Cortex of kidney (tissue), 1 donor: ENCODE data around the gene ATG7.
"Not testable (repeated sequence)": the region's sequence is repeated elsewhere in the genome, so short reads cannot be mapped to it uniquely, and the experiment has no call there.

Experiments used
- DNase-seq: peaks from one replicate; lab custom pipeline; 2025; lab: John Stamatoyannopoulos, UW

Gene ATG7

DNA sequence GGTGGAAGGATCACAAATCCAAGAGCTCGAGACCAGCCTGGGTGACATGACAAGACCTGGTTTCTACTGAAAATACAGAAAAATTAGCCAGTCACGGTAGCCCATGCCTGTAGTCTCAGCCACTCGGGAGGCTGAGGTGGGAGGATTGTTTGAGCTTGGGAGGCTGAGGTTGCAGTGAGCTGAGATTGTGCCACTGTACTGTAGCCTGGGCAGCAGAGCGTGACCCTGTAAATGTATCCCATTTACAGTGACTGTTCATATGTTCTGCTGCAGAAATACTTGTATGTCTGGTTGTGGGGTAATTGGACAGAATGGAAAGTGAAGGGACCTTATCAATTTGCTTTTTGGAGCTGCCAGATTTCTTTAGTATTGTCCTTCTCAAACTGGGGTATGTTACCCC, 24.9 kb downstream of the ATG7 start:
- no peak for DNase-seq

DNA sequence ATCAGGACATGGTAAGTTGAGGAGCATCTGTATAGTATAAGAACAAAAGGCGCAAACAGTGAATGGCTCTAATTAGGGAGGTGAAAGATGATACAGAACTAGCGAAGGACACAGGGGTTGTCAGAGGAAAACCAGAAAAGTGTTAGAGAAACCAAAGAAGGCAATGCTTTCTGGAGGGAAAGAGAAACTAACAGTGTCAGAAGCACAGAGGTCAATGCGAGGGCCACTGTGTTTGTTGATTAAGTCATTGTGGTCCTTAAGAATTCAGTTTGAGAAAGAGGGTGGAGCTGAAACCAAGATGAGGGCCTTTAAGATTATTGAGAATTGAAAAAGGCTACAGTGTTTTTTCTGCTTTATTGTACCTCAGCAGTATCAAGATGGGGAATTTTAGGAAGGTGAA, 28.8 kb downstream of the ATG7 start:
- no peak for DNase-seq

DNA sequence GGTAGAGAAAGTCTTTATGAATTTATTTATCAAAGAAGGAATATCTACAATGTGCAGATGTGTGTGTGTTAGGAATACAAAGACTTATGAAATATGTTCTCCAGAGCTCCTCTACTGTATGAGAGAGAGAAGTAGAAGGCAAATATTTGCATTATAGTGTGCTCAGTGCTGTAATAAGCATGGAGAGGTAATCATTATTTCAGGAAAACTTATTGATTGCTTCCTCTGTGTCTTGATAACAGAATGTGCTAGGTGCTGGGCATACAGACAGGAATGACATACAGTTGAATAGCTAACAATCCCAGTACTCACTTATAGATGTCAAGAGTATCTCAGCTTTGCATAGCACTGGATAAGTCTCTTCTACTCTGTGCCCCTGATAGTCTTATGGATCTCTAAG, 30.2 kb downstream of the ATG7 start:
- no peak for DNase-seq

DNA sequence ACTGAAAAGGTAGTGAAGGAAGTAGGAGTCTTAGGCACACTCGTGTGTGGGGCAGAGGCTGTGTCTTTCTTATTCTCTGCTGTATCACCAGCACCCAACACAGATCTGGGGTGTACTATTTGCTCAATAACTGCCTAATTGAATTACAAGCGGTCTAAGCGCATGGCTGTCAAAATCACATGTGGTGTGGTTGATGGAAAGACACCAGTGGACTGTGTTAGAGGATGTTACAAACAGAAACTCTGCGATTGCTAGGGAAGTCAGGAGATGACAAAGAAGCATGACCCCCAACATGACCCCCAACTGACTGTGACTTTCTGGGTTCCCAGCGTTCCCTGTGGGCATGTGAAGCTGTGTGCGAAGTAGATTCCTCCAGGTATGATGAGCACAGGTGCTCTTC, 32.0 kb downstream of the ATG7 start:
- no peak for DNase-seq

DNA sequence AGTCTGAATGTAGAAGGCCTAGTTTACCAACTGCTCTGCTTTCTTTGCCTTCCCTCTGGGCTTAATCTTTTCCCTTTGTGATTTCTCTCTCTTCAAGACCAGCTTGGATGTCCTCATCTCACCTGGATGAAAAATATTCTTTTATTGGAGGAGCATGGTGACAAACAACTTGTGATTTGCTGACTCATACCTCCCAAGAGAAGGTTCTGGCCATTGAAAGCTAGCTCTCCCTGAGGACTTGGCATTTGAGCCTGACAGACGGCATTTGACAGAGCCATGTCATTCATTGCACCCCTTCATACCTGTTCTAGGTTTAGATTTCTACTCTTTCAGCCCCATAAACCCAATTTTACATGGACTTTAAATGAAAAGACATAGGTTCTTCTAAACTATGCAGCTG, 33.3 kb downstream of the ATG7 start:
- DNase-seq, result no peak

DNA sequence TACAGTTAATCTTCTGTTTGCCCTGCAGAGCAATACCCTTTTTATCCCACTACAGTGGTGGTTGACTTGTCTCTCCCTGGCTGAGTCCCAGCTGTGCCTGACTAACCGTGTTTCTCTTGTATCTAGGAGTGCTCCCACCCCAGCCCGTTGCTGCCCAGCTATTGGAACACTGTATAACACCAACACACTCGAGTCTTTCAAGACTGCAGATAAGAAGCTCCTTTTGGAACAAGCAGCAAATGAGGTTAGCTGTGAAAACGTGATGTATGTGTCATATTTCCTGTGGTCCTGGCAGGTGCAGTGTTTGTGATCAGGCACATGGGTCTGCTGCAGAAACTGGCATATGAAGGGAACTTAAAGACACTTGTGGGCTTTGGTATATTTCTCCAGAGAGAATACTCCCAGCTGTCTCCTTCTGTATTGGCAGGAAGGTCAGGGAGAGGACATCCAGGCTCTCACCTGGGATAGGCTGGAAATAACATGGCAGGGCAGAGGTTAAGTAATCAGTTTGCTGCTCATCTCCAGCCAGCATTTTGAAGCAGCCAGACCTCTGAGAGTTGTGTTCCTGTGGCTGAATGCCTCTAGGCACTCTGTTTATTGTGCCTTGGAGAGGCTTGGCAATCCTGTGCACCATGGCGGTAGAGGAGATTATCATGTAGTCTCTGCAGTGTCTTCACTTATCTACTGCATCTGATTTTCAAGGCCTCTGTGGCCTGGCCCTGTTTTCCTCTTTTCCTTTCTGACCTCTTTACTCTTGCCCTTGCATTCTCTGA, 34.8 kb downstream of the ATG7 start:
- DNase-seq, result no peak

DNA sequence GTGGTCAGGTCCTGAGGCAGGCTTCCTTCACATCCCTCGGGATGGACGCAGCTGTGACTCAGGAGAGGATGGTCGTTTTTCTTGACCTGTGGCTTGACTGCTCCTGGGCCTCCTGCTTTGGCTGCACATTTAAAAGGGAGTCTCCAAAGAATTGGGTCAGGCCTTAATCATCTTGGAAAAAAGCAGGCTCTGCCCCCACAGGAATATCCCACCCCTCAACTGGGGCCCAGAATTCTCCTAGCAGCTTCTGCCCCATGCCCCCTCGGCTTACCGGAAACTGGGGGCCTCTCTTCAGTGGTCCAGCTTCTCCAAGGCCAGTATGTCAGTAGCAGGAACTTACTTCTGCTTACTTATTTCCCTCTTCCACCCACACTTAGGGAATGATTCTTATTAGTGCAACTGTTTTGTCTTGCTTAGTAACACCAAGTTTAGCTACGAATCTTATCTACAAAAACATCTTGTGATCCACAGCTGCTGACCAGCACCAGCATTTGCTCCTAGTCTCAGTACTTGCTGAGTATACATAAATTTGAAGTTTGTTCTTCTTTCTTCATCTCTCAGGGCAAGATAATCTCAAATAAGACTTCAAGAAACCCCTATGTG, 35.7 kb downstream of the ATG7 start:
- DNase-seq, result no peak

DNA sequence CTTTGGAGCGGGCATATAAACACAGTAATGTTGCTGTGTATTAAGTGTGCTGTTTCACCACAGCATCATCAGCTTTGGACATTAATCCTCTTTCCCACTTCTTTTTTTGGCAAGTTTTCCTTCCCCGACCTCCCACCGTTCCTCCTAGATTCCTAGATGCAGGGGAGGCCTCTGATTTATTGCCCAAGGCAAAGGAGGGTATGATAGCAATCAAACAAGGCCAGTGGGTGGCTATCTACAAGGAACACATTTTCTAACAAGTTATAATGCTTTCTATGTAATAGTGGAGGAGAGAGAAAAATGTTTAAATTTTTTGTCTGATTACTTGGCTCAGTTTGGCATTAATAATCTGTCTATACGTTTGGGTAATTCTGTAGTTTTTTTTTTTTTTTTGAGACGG, 38.1 kb downstream of the ATG7 start:
- no peak for DNase-seq

DNA sequence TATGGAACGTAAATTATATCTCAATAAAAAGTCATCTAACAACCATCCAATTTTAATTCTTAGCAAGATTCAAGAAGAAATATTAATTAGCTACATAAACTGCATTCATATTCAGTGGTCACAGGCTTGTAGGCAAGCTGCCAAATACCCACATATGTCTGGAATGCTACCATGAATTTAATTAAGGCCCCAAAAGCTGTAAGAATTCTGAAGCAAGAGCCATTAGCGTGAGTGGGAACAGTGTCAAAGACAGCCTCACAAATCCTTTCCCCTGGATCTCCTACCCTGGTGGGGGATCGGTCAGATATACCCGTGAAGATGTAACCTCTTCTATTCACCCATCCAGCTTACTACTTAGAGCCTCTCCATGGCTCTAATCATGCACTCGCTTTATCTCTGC, 40.0 kb downstream of the ATG7 start:
- DNase-seq, result no peak

DNA sequence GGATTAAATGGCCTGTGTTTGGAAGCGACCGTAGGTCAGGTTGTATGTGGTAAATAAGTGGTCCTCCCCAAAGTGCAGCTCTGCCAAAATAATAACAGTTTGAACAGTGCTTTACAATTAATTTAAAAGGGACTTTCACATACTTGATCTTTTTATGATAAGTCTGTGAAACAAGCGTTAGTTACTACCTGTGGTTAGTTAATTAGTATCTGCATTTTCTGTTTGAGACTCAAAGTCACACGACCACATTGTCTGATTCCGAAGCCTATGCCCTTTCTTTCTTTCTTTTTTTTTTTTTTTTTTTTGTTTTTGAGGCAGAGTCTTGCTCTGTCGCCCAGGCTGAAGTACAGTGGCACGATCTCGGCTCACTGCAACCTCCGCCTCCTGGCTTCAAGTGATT, 45.1 kb downstream of the ATG7 start:
- DNase-seq, result no peak

DNA sequence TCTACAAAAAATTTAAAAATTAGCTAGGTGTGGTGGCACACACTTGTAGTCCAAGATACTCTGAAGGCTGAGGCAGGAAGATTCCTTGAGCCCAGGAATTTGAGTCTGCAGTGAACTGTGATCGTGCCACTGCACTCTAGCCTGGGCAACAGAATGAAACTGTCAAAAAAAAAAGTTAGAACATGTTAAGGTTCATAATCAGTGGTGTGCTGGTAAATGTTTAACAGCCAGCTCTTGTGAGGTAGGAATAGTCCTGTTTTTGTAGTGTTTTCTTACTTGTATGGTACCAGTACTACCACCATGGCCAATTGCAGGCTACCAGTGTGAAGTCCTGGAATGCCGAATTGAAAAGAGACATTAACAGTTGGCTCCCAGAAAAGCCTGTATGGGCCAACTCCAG, 50.7 kb downstream of the ATG7 start:
- no peak for DNase-seq

DNA sequence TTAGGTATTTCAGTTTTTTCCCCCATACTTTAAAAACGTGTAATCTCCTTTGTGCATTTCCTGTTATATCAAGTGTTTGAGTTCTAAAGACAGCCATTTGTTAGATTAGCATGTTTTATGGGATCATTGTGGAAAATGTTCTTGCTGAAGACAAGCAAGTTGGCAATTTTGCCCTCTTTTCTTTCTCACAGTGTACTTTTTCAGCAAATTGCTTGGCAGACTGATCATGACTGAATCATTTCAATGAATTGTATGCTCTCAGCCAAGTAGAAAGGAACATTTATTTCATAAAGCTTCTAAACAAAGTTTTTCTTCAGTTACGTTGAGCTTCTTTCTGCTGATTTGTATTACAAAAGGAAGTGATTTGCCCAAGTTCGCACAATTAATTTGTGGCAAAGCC, 51.6 kb downstream of the ATG7 start:
- no peak for DNase-seq

DNA sequence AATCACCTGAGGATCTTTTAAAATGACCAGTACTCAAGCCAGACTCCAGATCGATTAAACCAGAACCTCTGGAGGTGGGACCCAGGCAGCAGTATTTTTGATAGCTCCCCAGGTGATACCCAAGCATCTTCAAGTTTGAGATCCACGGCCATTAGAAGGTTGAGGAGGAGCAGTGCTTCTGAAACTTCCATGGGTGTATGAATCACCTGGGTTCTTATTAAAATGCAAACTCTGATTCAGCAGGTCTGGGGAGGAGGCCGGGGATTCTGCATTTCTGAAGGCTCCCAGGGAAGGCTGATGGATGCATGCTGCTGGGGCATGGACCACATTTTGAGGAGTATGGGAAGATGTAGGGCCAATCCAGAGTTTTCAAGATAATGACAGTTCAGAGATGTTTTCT, 55.4 kb downstream of the ATG7 start:
- no peak for DNase-seq

DNA sequence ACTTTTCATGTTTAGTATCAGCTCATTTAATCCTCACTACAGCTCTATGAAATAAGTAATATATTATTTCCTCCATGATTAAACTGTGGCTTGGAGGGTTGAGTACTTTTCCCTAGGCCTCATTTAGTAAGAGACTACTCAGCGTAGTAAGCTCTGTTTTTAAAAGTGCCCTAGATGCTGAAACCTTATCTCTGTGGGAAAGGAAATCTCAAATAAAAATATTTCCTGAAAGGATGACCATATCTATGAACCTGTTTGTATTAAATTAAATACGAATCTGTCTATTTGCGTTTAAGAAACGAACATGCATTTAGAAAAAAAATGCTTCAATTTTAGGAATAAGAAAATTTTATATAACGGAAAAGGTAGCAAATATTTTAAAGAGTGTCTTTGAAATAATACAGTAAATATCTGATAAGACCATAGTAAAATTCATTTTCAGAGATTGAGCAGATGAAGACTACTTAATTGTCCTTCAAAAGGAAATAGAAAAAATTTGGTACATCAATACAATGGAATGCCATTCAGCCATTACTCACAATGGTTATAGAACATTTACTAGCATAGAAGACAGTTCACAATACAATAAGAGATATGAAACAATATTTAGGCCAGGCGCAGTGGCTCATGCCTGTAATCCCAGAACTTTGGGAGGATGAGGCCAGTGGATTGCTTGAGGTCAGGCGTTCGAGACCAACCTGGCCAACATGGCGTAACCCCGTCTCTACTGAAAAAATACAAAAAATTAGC, 56.2 kb downstream of the ATG7 start:
- DNase-seq, result no peak

DNA sequence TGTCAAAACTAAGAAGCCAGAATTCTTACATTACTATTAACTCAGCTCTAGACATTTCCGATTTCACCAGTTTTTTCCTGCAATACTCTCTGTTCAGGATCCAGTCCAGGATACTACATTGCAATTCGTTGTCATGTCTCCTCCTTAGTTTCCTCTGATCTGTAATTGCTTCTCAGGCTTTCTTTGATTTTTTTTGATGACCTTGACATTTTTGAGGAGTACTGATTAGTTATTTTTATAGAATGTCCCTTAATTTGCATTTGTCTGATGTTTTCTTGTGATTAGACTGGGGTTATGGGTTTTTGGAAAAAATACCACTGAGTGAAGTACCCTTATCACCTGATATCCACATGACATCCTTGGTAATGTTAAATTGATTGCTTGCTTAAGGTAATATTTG, 57.6 kb downstream of the ATG7 start:
- DNase-seq, result no peak

DNA sequence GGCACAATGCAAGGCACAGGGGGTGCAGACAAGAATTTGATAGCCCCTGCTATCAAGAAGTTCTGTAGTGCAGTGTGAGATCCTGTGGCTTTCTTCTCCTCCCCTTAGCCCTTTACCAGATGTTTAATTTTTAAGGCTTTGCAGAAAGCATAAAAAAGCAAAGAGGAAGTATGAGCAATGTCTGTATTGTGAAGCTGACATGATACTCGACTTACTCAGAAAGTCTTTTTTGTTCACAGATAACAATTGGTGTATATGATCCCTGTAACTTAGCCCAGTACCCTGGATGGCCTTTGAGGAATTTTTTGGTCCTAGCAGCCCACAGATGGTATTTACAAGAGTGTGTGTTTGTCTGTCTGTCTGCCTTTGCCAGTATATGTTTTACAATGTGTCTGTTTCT, 58.9 kb downstream of the ATG7 start:
- DNase-seq, result no peak

DNA sequence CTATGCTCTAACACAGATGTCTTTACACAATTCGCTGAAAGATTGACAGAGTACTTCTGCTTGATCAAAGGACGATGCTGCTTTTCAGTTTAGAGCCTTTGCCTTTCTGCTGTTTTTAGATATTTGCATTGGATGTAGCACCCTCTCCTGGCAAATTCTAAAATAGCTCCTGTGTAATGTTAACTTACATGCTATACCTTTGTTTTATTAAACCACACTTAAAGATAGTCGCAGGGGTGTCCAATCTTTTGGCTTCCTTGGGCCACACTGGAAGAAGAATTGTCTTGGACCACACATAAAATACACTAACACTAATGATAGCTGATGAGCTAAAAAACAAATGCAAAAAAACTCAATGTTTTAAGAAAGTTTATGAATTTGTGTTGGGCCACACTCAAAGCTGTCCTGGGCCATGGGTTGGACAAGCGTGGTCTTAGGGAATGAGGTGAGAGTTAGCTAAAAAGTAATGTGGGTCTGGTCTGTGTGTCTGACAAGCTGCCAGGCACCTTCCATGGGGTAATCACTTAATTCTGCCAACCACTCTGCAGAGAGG, 62.9 kb downstream of the ATG7 start:
- DNase-seq, result no peak

DNA sequence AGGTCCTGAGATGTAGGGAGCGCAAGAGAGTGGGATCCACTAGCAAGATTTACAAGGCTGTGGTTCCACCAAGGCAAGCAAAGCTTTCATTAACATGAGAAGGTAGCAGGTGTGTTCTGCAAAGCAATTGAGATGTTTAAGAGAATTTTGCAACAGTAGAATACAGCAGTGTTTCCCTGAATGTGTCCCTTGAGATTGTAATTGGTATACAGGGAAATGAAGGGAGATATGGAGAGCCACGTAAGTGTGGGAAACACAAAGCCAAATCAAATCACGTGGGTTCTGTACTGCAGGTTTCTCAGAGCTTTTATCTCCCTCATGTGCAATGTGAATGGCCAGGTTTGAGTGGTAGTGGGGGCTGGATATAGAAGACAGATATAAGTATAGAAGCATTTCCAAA, 67.3 kb downstream of the ATG7 start:
- no peak for DNase-seq

DNA sequence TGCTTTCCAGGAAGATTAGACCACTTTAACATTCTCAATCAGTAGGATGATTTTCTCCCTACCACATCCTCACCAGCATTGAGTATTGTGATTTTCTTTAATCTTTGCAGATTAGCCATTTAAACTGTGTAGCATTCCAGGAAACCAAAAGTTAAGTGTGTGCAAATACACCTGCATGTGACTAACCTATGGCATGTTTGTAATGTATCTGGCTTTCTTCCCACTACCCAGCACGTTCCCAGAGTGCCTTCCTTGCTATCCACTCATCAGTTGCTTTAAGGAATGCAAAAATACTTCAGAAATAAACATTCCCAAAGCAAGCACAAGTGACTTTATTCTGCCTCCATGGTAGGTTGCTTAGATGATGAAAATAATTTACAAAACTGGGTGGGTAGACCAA, 74.2 kb downstream of the ATG7 start:
- DNase-seq, result no peak

DNA sequence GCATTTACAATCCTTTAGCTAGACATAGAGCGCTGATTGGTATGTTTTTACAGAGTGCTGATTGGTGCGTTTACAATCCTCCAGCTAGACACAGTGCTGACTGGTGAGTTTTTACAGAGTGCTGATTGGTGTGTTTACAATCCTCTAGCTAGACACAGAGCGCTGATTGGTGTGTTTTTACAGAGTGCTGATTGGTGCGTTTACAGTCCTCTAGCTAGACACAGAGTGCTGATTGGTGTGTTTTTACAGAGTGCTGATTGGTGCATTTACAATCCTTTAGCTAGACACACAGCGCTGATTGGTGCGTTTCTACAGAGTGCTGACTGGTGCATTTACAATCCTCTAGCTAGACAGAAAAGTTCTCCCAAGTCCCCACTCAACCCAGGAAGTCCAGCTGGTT, 76.7 kb downstream of the ATG7 start:
- DNase-seq, result not testable (repeated sequence)

DNA sequence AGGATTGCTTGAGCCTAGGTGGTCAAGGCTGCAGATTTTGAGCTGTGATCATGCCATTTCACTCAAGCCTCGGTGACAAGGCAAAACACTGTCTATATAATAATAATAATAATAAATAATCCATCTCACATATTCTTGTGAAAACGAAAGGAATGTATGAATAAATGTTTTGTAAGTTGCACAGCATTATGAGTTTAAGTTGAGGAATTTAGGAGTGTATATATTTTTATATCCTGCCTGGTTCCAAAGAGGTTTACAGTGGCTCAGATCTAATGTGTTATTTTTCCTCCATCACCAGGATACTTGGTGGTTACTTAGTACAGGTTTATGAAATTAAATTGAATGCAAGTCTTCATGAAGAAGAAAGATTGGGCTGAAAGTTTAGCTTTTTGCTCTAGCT, 77.2 kb downstream of the ATG7 start:
- no peak for DNase-seq

DNA sequence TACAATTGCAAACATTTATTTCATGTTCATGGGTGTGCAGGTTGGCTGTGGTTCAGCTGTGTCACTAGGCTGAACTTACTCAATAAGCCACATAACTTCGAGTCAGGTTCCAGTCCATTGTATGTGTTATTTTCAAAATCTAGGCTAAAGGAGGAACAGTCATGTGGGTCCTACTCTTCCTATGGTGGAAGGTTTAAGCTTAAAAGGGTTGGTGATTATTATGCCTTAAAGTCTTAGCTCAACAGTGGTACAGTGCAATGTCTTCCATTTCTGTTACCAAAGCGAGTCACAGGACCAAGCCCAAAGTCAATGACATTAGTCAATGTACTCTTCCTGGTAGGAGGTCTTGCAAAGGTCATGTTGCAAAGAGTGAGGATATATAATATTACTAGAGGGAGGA, 78.2 kb downstream of the ATG7 start:
- no peak for DNase-seq

DNA sequence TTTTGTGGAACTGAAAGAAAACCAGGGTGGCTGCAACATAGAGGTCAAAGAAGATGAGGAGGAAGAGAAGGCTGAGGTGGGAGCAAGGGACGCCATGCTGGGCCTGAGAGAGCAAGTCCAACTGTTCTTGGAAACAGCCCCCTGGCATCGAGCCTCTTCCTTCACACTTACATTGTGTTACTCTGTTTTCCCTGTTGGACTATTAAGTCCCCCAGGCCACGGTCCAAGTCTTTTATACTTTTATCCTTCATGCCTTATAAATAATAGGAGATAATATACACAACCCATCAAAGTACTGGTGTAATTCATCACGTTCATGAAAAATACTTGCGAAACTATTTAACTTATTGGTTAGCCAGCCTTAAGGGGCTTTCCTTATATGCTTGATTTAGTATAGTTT, 79.3 kb downstream of the ATG7 start:
- no peak for DNase-seq
